K562 (cell line): ENCODE data around the gene SOCS4. TPM values are rescaled to one million over a fixed set of nuclear protein-coding genes. Genes with fewer than 3 reads are reported as not detected.
A peak's percentile ranks its signal among the peaks of the same experiment; 100 is the strongest.

ENCODE experiments used
- ARID2 ChIP-seq: fragments of 450-650 bp; IDR thresholded peaks from 2 replicates; pipeline ENCODE4 v1.6.1; 2017; ENCODE audit warnings: antibody characterized with exemption, mild to moderate bottlenecking
- ELF2 ChIP-seq: fragments of 250-450 bp; sonication (Bioruptor Pico); IDR thresholded peaks from 2 replicates; pipeline ENCODE4 v1.5.0; 2021; ENCODE audit warnings: mild to moderate bottlenecking
- HMGN3 ChIP-seq: IDR thresholded peaks from 2 replicates; pipeline ENCODE4 v1.6.1; 2011; ENCODE audit warnings: borderline replicate concordance, low read depth, mild to moderate bottlenecking, mixed read lengths, low read length; ENCODE audit not compliant: insufficient read length; ENCODE audit errors: extremely low read depth
- KLF10 ChIP-seq: fragments of 250-450 bp; sonication (Bioruptor Pico); IDR thresholded peaks from 2 replicates; pipeline ENCODE4 v1.6.1; 2021; ENCODE audit warnings: matching md5 sums
- NRF1 ChIP-seq, 2 experiments: fragments of 450-650 bp; IDR thresholded peaks in 1 of 2; conservative IDR thresholded peaks in 1 of 2; 2 replicates each; pipeline ENCODE4 v1.6.1; 2014; ENCODE audit warnings: mild to moderate bottlenecking in 2 of 2
- ZZZ3 ChIP-seq: fragments of 450-650 bp; IDR thresholded peaks from 2 replicates; pipeline ENCODE4 v1.6.1; 2016; ENCODE audit warnings: antibody characterized with exemption, mild to moderate bottlenecking, moderate library complexity
- polyA plus RNA-seq, 8 experiments: library from polyadenylated mRNA; depleted of rRNA in 4 of 8; stranded (reverse) in 5 of 8; unstranded in 3 of 8; fragments of >200 nt; fragmentation: Nextera tagmentation in 2 of 8; fragmentation: Illumina TruSeq in 1 of 8; extraction: Ambion mirVana in 2 of 8; extraction: Trizol in 1 of 8; gene quantifications; 2 replicates each; pipeline versions ENCODE4 v1.2.1 to v1.2.3, GENCODE V29; 2011 to 2014; ENCODE audit warnings: inconsistent platforms in 1 of 8, missing spikeins in 1 of 8
- total RNA-seq, 7 experiments: library from RNA; depleted of rRNA in 6 of 7; stranded (reverse); fragments of >200 nt in 6 of 7; fragmentation: Illumina TruSeq in 2 of 7; extraction: Trizol in 2 of 7; gene quantifications; 2 replicates each; pipeline versions ENCODE4 v1.2.1 to v1.2.3, GENCODE V29; 2011 to 2021; ENCODE audit warnings: low replicate concordance in 1 of 7
- TF ChIP-seq, protein P1 (sequence below): fragments of 250-450 bp; sonication (Bioruptor Pico); IDR thresholded peaks from 2 replicates; pipeline ENCODE4 v1.4.0; 2020; ENCODE audit warnings: mild to moderate bottlenecking, moderate library complexity
- TF ChIP-seq, protein P2 (sequence below): sonication (generic); formaldehyde crosslinking; IDR thresholded peaks from 2 replicates; pipeline ENCODE4 v1.8.1; 2023; ENCODE audit warnings: mild to moderate bottlenecking, missing genetic modification reagents, moderate library complexity
- TF ChIP-seq, protein P3 (sequence below), 2 experiments: fragments of 450-650 bp; formaldehyde crosslinking in 1 of 2; IDR thresholded peaks; 2 replicates each; pipeline versions ENCODE4 v1.4.0 to v1.6.1; 2014 to 2020; ENCODE audit warnings: mild to moderate bottlenecking in 2 of 2, borderline replicate concordance in 1 of 2, low read depth in 1 of 2
- TF ChIP-seq, protein P4 (sequence below): sonication (generic); formaldehyde crosslinking; IDR thresholded peaks from 2 replicates; pipeline ENCODE4 v1.8.1; 2023; ENCODE audit warnings: mild to moderate bottlenecking, missing genetic modification reagents

The SOCS4 gene
- total and polyA plus RNA-seq, 9 of the 15 experiments (the other 6 are each of a cell fraction or from before 2014, with no cell fraction given) = 2.6 to 12.7 (median 9.7) TPM

DNA sequence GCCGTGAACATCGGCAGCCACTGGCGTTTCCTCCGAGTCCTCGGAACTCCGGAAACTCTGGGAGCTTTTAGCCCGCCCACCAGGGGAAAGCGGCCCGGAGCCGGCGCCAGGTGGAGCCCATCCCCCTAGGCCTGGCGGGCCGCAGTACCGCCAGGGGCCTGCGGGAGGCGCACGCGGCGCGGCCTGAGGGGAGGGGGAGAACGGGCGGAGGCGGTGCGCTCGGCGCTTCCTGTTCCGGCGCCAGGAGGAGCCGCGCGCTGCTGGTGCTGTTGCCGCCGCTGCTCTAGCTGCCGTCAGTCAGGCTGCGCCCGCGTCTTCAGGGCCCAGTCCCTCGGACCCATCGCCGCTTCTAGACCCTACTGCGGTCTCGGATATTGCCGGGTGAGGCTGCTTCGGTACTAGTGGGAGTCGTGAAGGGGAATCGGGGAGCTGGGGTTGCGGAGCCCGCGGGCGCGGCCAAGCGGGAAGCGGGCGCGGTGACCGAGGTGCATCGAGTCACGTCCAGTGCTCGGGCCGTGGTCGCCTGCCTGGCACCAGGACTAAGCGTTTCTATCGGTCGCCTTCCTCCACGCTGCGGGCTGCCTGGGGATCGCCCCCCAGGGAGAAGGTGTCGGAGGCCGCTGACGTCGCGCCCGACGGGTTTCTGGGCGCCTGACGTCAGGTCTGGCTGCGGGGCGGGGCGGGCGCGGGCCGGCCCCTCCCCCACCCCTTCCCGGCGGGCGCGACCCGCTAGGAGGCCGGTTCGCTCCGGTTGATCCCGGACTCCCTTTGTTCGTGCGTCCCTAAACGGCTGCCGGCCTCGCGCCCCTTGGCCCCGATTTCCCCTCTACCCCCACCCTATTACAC, 24.6 kb downstream of the SOCS4 start, which contains the start of gene MAPK1IP1L (continued):
- TF ChIP-seq, protein P1, sequence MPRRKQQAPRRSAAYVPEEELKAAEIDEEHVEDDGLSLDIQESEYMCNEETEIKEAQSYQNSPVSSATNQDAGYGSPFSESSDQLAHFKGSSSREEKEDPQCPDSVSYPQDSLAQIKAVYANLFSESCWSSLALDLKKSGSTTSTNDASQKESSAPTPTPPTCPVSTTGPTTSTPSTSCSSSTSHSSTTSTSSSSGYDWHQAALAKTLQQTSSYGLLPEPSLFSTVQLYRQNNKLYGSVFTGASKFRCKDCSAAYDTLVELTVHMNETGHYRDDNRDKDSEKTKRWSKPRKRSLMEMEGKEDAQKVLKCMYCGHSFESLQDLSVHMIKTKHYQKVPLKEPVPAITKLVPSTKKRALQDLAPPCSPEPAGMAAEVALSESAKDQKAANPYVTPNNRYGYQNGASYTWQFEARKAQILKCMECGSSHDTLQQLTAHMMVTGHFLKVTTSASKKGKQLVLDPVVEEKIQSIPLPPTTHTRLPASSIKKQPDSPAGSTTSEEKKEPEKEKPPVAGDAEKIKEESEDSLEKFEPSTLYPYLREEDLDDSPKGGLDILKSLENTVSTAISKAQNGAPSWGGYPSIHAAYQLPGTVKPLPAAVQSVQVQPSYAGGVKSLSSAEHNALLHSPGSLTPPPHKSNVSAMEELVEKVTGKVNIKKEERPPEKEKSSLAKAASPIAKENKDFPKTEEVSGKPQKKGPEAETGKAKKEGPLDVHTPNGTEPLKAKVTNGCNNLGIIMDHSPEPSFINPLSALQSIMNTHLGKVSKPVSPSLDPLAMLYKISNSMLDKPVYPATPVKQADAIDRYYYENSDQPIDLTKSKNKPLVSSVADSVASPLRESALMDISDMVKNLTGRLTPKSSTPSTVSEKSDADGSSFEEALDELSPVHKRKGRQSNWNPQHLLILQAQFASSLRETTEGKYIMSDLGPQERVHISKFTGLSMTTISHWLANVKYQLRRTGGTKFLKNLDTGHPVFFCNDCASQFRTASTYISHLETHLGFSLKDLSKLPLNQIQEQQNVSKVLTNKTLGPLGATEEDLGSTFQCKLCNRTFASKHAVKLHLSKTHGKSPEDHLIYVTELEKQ = no peak
- TF ChIP-seq ZZZ3 = no peak
- TF ChIP-seq, protein P2, sequence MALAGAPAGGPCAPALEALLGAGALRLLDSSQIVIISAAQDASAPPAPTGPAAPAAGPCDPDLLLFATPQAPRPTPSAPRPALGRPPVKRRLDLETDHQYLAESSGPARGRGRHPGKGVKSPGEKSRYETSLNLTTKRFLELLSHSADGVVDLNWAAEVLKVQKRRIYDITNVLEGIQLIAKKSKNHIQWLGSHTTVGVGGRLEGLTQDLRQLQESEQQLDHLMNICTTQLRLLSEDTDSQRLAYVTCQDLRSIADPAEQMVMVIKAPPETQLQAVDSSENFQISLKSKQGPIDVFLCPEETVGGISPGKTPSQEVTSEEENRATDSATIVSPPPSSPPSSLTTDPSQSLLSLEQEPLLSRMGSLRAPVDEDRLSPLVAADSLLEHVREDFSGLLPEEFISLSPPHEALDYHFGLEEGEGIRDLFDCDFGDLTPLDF (CRISPR knock-in tag) = peak; percentile 25; the same call in 1 of the 2 replicates
- TF ChIP-seq ARID2 = no peak
- TF ChIP-seq KLF10 (CRISPR knock-in tag) = no peak
- TF ChIP-seq, protein P3, sequence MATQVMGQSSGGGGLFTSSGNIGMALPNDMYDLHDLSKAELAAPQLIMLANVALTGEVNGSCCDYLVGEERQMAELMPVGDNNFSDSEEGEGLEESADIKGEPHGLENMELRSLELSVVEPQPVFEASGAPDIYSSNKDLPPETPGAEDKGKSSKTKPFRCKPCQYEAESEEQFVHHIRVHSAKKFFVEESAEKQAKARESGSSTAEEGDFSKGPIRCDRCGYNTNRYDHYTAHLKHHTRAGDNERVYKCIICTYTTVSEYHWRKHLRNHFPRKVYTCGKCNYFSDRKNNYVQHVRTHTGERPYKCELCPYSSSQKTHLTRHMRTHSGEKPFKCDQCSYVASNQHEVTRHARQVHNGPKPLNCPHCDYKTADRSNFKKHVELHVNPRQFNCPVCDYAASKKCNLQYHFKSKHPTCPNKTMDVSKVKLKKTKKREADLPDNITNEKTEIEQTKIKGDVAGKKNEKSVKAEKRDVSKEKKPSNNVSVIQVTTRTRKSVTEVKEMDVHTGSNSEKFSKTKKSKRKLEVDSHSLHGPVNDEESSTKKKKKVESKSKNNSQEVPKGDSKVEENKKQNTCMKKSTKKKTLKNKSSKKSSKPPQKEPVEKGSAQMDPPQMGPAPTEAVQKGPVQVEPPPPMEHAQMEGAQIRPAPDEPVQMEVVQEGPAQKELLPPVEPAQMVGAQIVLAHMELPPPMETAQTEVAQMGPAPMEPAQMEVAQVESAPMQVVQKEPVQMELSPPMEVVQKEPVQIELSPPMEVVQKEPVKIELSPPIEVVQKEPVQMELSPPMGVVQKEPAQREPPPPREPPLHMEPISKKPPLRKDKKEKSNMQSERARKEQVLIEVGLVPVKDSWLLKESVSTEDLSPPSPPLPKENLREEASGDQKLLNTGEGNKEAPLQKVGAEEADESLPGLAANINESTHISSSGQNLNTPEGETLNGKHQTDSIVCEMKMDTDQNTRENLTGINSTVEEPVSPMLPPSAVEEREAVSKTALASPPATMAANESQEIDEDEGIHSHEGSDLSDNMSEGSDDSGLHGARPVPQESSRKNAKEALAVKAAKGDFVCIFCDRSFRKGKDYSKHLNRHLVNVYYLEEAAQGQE (IDR thresholded peaks at IDR 0.05; ENCODE audit: borderline replicate concordance) = peak; percentile 98
- TF ChIP-seq, protein P3 (CRISPR knock-in tag; IDR thresholded peaks at IDR 0.05; ENCODE audit: low read depth) = no peak
- TF ChIP-seq HMGN3 = peak; percentile 91
- TF ChIP-seq NRF1 (conservative IDR thresholded peaks at IDR 0.05 in 1 of 2, IDR thresholded peaks at IDR 0.05 in 1 of 2) = peak; percentile 78 to 83
- TF ChIP-seq, protein P4, sequence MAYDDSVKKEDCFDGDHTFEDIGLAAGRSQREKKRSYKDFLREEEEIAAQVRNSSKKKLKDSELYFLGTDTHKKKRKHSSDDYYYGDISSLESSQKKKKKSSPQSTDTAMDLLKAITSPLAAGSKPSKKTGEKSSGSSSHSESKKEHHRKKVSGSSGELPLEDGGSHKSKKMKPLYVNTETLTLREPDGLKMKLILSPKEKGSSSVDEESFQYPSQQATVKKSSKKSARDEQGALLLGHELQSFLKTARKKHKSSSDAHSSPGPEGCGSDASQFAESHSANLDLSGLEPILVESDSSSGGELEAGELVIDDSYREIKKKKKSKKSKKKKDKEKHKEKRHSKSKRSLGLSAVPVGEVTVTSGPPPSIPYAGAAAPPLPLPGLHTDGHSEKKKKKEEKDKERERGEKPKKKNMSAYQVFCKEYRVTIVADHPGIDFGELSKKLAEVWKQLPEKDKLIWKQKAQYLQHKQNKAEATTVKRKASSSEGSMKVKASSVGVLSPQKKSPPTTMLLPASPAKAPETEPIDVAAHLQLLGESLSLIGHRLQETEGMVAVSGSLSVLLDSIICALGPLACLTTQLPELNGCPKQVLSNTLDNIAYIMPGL (CRISPR knock-in tag) = peak; percentile 41
- TF ChIP-seq ELF2 (CRISPR knock-in tag) = peak; percentile 63; the same call in 1 of the 2 replicates
